OCI-LY7 (cell line): ENCODE measurements around the gene CGA. TPM values are rescaled to one million over a fixed set of nuclear protein-coding genes. Genes with fewer than 3 reads are reported as not detected.

Source experiments
- BruUV-seq: library from RNA; stranded (reverse); fragments of 400-500 nt; replicated peaks from 2 replicates; lab custom pipeline; 2021; lab: Mats Ljungman, UMichigan
- CTCF ChIA-PET: fragments of 300-600 bp; sonication (Branson Sonifier 250); formaldehyde crosslinking; loops from one replicate; lab custom pipeline; 2022; ENCODE audit warnings: antibody characterized with exemption; ENCODE audit not compliant: unreplicated experiment; lab: Charles Lee
- POLR2A ChIA-PET: fragments of 300-600 bp; sonication (Branson Sonifier 250); formaldehyde crosslinking; loops from one replicate; lab custom pipeline; 2022; ENCODE audit warnings: antibody characterized with exemption; lab: Charles Lee
- DNase-seq: peaks from one replicate; pipeline ENCODE4 v3.0.0-alpha.2; 2015; ENCODE audit warnings: low spot score
- H2AFZ ChIP-seq: fragments of 200-600 bp; sonication (generic), shearing (Covaris generic); 2 replicates; pipeline ENCODE4 v1.6.1; 2014; ENCODE audit warnings: mild to moderate bottlenecking, antibody characterized with exemption, low read length, moderate library complexity
- H3K27ac ChIP-seq: fragments of 200-600 bp; sonication (generic); 2 replicates; pipeline ENCODE4 v1.5.1; 2014; ENCODE audit warnings: mixed run types, low read depth, mild to moderate bottlenecking, moderate library complexity, low read length, inconsistent platforms; ENCODE audit not compliant: poor library complexity, severe bottlenecking
- H3K36me3 ChIP-seq: fragments of 200-600 bp; sonication (generic); 2 replicates; pipeline ENCODE4 v1.6.1; 2014; ENCODE audit warnings: mild to moderate bottlenecking, antibody characterized with exemption, low read length, moderate library complexity, mixed read lengths; ENCODE audit not compliant: insufficient read depth
- H3K4me1 ChIP-seq: fragments of 200-600 bp; sonication (generic); 2 replicates; pipeline ENCODE4 v1.5.1; 2014; ENCODE audit warnings: mild to moderate bottlenecking, low read length; ENCODE audit not compliant: insufficient read depth, poor library complexity, severe bottlenecking
- H3K4me2 ChIP-seq: fragments of 200-600 bp; sonication (generic); 2 replicates; pipeline ENCODE4 v1.6.1; 2014; ENCODE audit warnings: mild to moderate bottlenecking, low read length
- H3K4me3 ChIP-seq: fragments of 200-600 bp; sonication (generic); 2 replicates; pipeline ENCODE4 v1.5.1; 2014; ENCODE audit warnings: mild to moderate bottlenecking, low read depth, low read length; ENCODE audit not compliant: poor library complexity, severe bottlenecking
- H3K79me2 ChIP-seq: fragments of 200-600 bp; sonication (generic); 2 replicates; pipeline ENCODE4 v1.6.1; 2016; ENCODE audit warnings: low read depth, mild to moderate bottlenecking, low read length, moderate library complexity, mixed read lengths; ENCODE audit not compliant: insufficient read depth
- H3K9me2 ChIP-seq: fragments of 200-600 bp; sonication (generic); 2 replicates; pipeline ENCODE4 v1.6.1; 2016; ENCODE audit warnings: mild to moderate bottlenecking, low read length, mixed read lengths; ENCODE audit not compliant: insufficient read depth
- H3K9me3 ChIP-seq: fragments of 200-600 bp; sonication (generic); 2 replicates; pipeline ENCODE4 v1.6.1; 2014; ENCODE audit warnings: mild to moderate bottlenecking, mixed run types, low read length, mixed read lengths
- H4K20me1 ChIP-seq: fragments of 200-600 bp; sonication (generic); 2 replicates; pipeline ENCODE4 v1.6.1; 2014; ENCODE audit warnings: mild to moderate bottlenecking, antibody characterized with exemption, low read length, moderate library complexity, mixed read lengths; ENCODE audit not compliant: insufficient read depth
- EZH2phosphoT487 ChIP-seq: fragments of 200-600 bp; sonication (generic); IDR thresholded peaks from 2 replicates; pipeline ENCODE4 v1.6.1; 2018; ENCODE audit warnings: low read depth, borderline replicate concordance, mild to moderate bottlenecking, mixed run types, antibody characterized with exemption, low read length, moderate library complexity, mixed read lengths
- intact Hi-C: fragments of 100-400 bp; cut with micrococcal nuclease; formaldehyde crosslinking; loops from one replicate; pipeline ENCODE4 v1.10.0; 2022; ENCODE audit not compliant: unreplicated experiment
- total RNA-seq, 2 experiments: library from RNA; depleted of rRNA in 1 of 2; stranded (reverse); fragments of >200 nt in 1 of 2; shearing (Covaris generic) in 1 of 2; gene quantifications; 2 replicates each; pipeline ENCODE4 v1.2.3, GENCODE V29; 2014 to 2022
- TF ChIP-seq, protein P1 (sequence below): fragments of 200-600 bp; sonication (generic); conservative IDR thresholded peaks from 2 replicates; pipeline ENCODE4 v1.5.1; 2014; ENCODE audit warnings: mild to moderate bottlenecking, antibody characterized with exemption, low read length, moderate library complexity, mixed read lengths

CGA gene
- total RNA-seq, 2 experiments from 2014 or later, result not detected

DNA sequence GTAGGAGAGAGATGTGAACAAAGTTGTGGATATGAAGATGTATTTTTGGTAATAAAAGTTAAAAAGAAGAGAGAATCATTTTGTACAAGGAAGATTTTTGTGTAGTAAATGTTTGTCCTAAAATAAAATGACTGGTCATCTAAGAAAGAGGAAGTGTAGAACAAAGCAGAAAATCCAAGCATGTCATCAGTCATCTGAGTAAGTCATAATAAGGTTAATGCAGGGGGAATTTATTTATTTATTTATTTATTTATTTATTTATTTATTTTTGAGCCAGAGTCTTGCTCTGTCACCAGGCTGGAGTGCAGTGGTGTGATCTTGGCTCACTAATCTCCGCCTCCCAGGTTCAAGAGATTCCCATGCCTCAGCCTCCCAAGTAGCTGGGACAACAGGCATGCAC is 15.7 kb upstream of the CGA start:
- no TSS peak for BruUV-seq
- TF ChIP-seq EZH2phosphoT487, result no peak
- TF ChIP-seq, protein P1, sequence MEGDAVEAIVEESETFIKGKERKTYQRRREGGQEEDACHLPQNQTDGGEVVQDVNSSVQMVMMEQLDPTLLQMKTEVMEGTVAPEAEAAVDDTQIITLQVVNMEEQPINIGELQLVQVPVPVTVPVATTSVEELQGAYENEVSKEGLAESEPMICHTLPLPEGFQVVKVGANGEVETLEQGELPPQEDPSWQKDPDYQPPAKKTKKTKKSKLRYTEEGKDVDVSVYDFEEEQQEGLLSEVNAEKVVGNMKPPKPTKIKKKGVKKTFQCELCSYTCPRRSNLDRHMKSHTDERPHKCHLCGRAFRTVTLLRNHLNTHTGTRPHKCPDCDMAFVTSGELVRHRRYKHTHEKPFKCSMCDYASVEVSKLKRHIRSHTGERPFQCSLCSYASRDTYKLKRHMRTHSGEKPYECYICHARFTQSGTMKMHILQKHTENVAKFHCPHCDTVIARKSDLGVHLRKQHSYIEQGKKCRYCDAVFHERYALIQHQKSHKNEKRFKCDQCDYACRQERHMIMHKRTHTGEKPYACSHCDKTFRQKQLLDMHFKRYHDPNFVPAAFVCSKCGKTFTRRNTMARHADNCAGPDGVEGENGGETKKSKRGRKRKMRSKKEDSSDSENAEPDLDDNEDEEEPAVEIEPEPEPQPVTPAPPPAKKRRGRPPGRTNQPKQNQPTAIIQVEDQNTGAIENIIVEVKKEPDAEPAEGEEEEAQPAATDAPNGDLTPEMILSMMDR, result no peak
- H3K4me3 ChIP-seq, result no peak overlapping the region
- H2AFZ ChIP-seq, result no peak overlapping the region
- H3K9me3 ChIP-seq, result no peaks in the 10 kb centered on the region
- no peaks in the 10 kb centered on the region for H3K36me3 ChIP-seq
- no peak overlapping the region for H3K4me2 ChIP-seq
- no peak overlapping the region for H3K27ac ChIP-seq
- ChIA-PET POLR2A (no interaction called here), CTCF (no interaction called here)
- no peaks in the 10 kb centered on the region for H4K20me1 ChIP-seq
- H3K79me2 ChIP-seq, result no peaks in the 10 kb centered on the region
- H3K4me1 ChIP-seq, result no peaks in the 10 kb centered on the region
- no peak for DNase-seq
- H3K9me2 ChIP-seq, result no peaks in the 10 kb centered on the region
- intact Hi-C loops, result no loop called here

DNA sequence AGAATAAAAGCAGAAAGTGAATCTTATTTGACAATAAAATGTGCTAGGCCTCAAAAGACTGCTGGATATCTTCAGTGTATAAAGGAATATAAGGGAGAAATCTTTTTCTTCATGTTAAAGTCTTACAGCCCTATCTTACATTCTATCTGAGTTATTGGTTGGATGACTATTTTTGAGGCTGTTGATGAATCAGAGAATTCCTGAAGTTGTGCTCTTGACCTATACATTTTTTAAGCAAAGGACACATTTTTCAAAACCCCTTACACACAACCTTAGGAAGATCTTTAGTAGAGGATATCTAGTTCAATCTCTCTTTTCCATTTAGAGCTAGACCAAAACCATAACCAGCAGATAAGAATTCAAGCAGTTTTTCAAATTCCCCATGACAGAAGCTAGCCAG is 10.9 kb upstream of the CGA start:
- H3K4me2 ChIP-seq, result no peak overlapping the region
- no peak overlapping the region for H3K4me3 ChIP-seq
- no peak for DNase-seq
- ChIA-PET CTCF (no interaction called here), POLR2A (interaction anchor here (1.0 kb wide), 1 partner anchor 16 kb away, joined by 3 read pairs; no protein-coding TSS in a partner anchor)
- H3K4me1 ChIP-seq, result no peaks in the 10 kb centered on the region
- no TSS peak for BruUV-seq
- no peak for TF ChIP-seq EZH2phosphoT487
- TF ChIP-seq, protein P1, result no peak
- no peaks in the 10 kb centered on the region for H3K36me3 ChIP-seq
- no peak overlapping the region for H2AFZ ChIP-seq
- intact Hi-C loops, result no loop called here
- no peaks in the 10 kb centered on the region for H3K79me2 ChIP-seq
- H4K20me1 ChIP-seq, result no peaks in the 10 kb centered on the region
- H3K27ac ChIP-seq, result no peak overlapping the region
- no peaks in the 10 kb centered on the region for H3K9me2 ChIP-seq
- no peaks in the 10 kb centered on the region for H3K9me3 ChIP-seq

DNA sequence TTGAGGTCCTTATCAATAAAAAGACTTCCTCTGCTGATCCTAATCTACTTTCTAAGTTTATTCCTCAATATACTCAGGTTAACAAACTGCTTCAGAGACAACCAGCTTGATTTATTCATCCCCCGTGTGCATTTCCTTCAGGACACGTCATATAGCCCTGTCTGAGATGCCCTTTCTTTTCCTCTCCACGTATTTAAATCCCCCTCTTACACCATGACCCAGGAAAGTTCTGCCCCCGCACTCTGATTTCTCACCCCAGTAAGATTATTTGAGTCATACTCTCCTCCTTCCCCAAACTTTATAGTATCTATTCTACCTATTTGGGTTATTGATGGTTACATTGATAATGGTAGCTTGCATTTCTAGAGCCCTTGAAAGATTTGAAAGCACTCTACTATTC is 9.8 kb upstream of the CGA start:
- no peaks in the 10 kb centered on the region for H3K9me2 ChIP-seq
- no peaks in the 10 kb centered on the region for H3K4me1 ChIP-seq
- no peaks in the 10 kb centered on the region for H3K36me3 ChIP-seq
- H3K4me2 ChIP-seq, result no peak overlapping the region
- H3K27ac ChIP-seq, result no peak overlapping the region
- no peak overlapping the region for H3K4me3 ChIP-seq
- CTCF ChIA-PET, result interaction anchor here (0.7 kb wide), 1 partner anchor 14 kb away, joined by 3 read pairs; no protein-coding TSS in a partner anchor
- H3K9me3 ChIP-seq, result no peaks in the 10 kb centered on the region
- TF ChIP-seq EZH2phosphoT487, result no peak
- no peaks in the 10 kb centered on the region for H3K79me2 ChIP-seq
- no TSS peak for BruUV-seq
- no peak for DNase-seq
- intact Hi-C loops, result no loop called here
- POLR2A ChIA-PET, result interaction anchor here (0.7 kb wide), 1 partner anchor 1046 kb away, joined by 3 read pairs; no protein-coding TSS in a partner anchor
- H4K20me1 ChIP-seq, result no peaks in the 10 kb centered on the region
- H2AFZ ChIP-seq, result no peak overlapping the region
